ENCODE data around the gene ANKS1A.

ANKS1A gene

GRCh38 chr6:34973547-34974248 lies 84.6 kb downstream of the ANKS1A start:
- H3K4me3 ChIP-seq (ENCODE audit: low read length) = no peak overlapping the region
- H3K27ac ChIP-seq (ENCODE audit: low read length) = no peak overlapping the region
- H3K4me1 ChIP-seq (ENCODE audit: low read length) = no peaks in the 10 kb centered on the region
- no peaks in the 10 kb centered on the region for H3K9me2 ChIP-seq (replicated peaks; ENCODE audit: insufficient read depth, low read length)
- H3K9ac ChIP-seq (ENCODE audit: low read length) = no peak overlapping the region
- H3K79me2 ChIP-seq (ENCODE audit: low read length) = no peaks in the 10 kb centered on the region
- H3K36me3 ChIP-seq (replicated peaks; ENCODE audit: insufficient read depth, low read length) = no peaks in the 10 kb centered on the region
- H2AFZ ChIP-seq (ENCODE audit: low read length) = no peak overlapping the region
- DNase-seq = no peak
- H3K4me2 ChIP-seq (ENCODE audit: low read depth, low read length) = no peak overlapping the region
- no peaks in the 10 kb centered on the region for H3K27me3 ChIP-seq (replicated peaks; ENCODE audit: insufficient read depth, low read length)
- no peak for TF ChIP-seq EZH2phosphoT487 (IDR thresholded peaks at IDR 0.05; ENCODE audit: low read length)
- TF ChIP-seq CTCF (IDR thresholded peaks at IDR 0.05; ENCODE audit: low read length) = peak; percentile 21
- no peaks in the 10 kb centered on the region for H4K20me1 ChIP-seq (ENCODE audit: insufficient read depth, low read length)
- no peaks in the 10 kb centered on the region for H3F3A ChIP-seq (ENCODE audit: insufficient read depth, low read length)
- no peaks in the 10 kb centered on the region for H3K9me3 ChIP-seq (replicated peaks; ENCODE audit: insufficient read depth, low read length)

DNA sequence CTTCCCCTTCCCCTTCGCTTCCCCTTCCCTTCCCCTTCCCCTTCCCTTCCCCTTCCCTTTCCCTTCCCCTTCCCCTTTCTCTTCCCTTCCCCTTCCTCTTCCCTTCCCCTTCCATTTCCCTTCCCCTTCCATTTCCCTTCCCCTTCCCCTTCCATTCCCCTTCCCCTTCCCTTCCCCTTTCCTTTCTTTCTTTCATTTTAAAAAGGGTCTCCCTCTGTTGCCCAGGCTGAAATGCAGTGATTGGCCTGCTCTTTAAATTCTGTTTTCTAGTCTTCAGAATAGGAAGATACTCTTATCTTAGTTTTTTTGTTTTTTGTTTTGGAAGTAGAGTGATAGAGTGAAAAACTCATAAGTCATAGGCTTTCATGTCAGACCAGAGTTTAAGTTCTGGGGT lies 85.2 kb downstream of the ANKS1A start:
- Histone ChIP-seq H3F3A (ENCODE audit: insufficient read depth, low read length) (no peaks in the 10 kb centered on the region), H3K27ac (ENCODE audit: low read length) (no peak overlapping the region), H3K79me2 (ENCODE audit: low read length) (no peaks in the 10 kb centered on the region), H3K4me1 (ENCODE audit: low read length) (no peaks in the 10 kb centered on the region), H3K4me2 (ENCODE audit: low read depth, low read length) (no peak overlapping the region), H3K36me3 (replicated peaks; ENCODE audit: insufficient read depth, low read length) (no peaks in the 10 kb centered on the region), H4K20me1 (ENCODE audit: insufficient read depth, low read length) (no peaks in the 10 kb centered on the region), H3K9me3 (replicated peaks; ENCODE audit: insufficient read depth, low read length) (no peaks in the 10 kb centered on the region), H3K9me2 (replicated peaks; ENCODE audit: insufficient read depth, low read length) (no peaks in the 10 kb centered on the region), H3K4me3 (ENCODE audit: low read length) (no peak overlapping the region), H2AFZ (ENCODE audit: low read length) (no peak overlapping the region), H3K9ac (ENCODE audit: low read length) (no peak overlapping the region), H3K27me3 (replicated peaks; ENCODE audit: insufficient read depth, low read length) (no peaks in the 10 kb centered on the region)
- no peak for TF ChIP-seq CTCF (IDR thresholded peaks at IDR 0.05; ENCODE audit: low read length)
- TF ChIP-seq EZH2phosphoT487 (IDR thresholded peaks at IDR 0.05; ENCODE audit: low read length) = no peak
- TF ChIP-seq EZH2 (optimal IDR thresholded peaks at IDR 0.05; ENCODE audit: low read depth, low read length) = no peak
- DNase-seq = no peak

DNA sequence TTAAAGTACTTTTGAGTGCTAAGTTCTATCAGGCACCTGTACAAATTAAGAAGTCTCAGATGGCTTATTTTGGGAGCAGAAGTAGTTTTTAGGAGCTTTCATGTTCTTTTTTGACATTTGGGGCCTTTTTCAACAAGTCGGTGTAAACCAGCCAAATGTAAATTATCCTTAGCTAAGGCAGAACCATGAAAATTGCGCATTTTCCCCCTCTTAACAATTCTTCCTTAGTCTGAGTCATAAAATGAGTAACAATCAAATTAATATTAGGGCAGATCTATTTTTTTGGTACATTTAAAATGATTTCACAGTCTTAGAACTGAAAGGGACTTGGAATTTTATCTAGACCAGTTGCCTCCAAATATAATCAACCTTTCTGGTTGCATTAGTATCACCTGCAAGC lies 87.2 kb downstream of the ANKS1A start:
- H3K9me2 ChIP-seq (replicated peaks; ENCODE audit: insufficient read depth, low read length) = no peaks in the 10 kb centered on the region

GRCh38 chr6:34979218-34979617 lies 90.2 kb downstream of the ANKS1A start:
- Histone ChIP-seq H3K79me2 (ENCODE audit: low read length) (no peaks in the 10 kb centered on the region), H3F3A (ENCODE audit: insufficient read depth, low read length) (no peaks in the 10 kb centered on the region), H4K20me1 (ENCODE audit: insufficient read depth, low read length) (no peaks in the 10 kb centered on the region), H3K4me1 (ENCODE audit: low read length) (no peaks in the 10 kb centered on the region), H2AFZ (ENCODE audit: low read length) (no peak overlapping the region), H3K9ac (ENCODE audit: low read length) (no peak overlapping the region), H3K4me3 (ENCODE audit: low read length) (no peak overlapping the region), H3K4me2 (ENCODE audit: low read depth, low read length) (no peak overlapping the region), H3K9me2 (replicated peaks; ENCODE audit: insufficient read depth, low read length) (no peaks in the 10 kb centered on the region), H3K27me3 (replicated peaks; ENCODE audit: insufficient read depth, low read length) (no peaks in the 10 kb centered on the region), H3K27ac (ENCODE audit: low read length) (no peak overlapping the region), H3K36me3 (replicated peaks; ENCODE audit: insufficient read depth, low read length) (no peaks in the 10 kb centered on the region), H3K9me3 (replicated peaks; ENCODE audit: insufficient read depth, low read length) (no peaks in the 10 kb centered on the region)
- TF ChIP-seq CTCF (IDR thresholded peaks at IDR 0.05; ENCODE audit: low read length) = no peak
- no peak for TF ChIP-seq EZH2 (optimal IDR thresholded peaks at IDR 0.05; ENCODE audit: low read depth, low read length)
- peak; percentile 15 for DNase-seq

More for the DNA sequence above, 87.2 kb downstream of the ANKS1A start:
- no peaks in the 10 kb centered on the region for H3K4me1 ChIP-seq (ENCODE audit: low read length)
- H3K79me2 ChIP-seq (ENCODE audit: low read length) = no peaks in the 10 kb centered on the region
- H3F3A ChIP-seq (ENCODE audit: insufficient read depth, low read length) = no peaks in the 10 kb centered on the region
- no peaks in the 10 kb centered on the region for H3K36me3 ChIP-seq (replicated peaks; ENCODE audit: insufficient read depth, low read length)
- no peak overlapping the region for H3K9ac ChIP-seq (ENCODE audit: low read length)
- DNase-seq = no peak
- TF ChIP-seq EZH2phosphoT487 (IDR thresholded peaks at IDR 0.05; ENCODE audit: low read length) = no peak
- H2AFZ ChIP-seq (ENCODE audit: low read length) = no peak overlapping the region
- H3K27ac ChIP-seq (ENCODE audit: low read length) = no peak overlapping the region
- no peak overlapping the region for H3K4me3 ChIP-seq (ENCODE audit: low read length)
- no peak overlapping the region for H3K4me2 ChIP-seq (ENCODE audit: low read depth, low read length)
- H4K20me1 ChIP-seq (ENCODE audit: insufficient read depth, low read length) = no peaks in the 10 kb centered on the region
- no peaks in the 10 kb centered on the region for H3K9me3 ChIP-seq (replicated peaks; ENCODE audit: insufficient read depth, low read length)
- H3K27me3 ChIP-seq (replicated peaks; ENCODE audit: insufficient read depth, low read length) = no peaks in the 10 kb centered on the region

Measured in MM.1S (cell line).